HG02678 (cell line): ENCODE data around the gene TSNAXIP1.
A peak's percentile ranks its signal among the peaks of the same experiment; 100 is the strongest.

Experiments
- ATAC-seq: cut with Tn5 transposase; IDR thresholded peaks from one replicate; pipeline ENCODE4 v1.9.1; 2021; ENCODE audit warnings: mild to moderate bottlenecking, moderate library complexity; ENCODE audit not compliant: unreplicated experiment

The TSNAXIP1 gene

GRCh38 chr16:67806428-67807147 lies at the start of gene TSNAXIP1, which contains the start of gene RANBP10:
TSS of gene TSNAXIP1 (plus strand) at chr16:67806889. CDS start at chr16:67807150, 261 bp downstream.
TSS of gene RANBP10 (minus strand) at chr16:67806560. CDS start at chr16:67806536, 24 bp downstream.
- peak; percentile 88 for ATAC-seq

- no peak for ATAC-seq
These were observed 48.7 kb upstream of the TSNAXIP1 start for GRCh38 chr16:67758006-67758405.

- no peak for ATAC-seq
These were observed 47.7 kb upstream of the TSNAXIP1 start for GRCh38 chr16:67758966-67759365.

GRCh38 chr16:67760206-67760955 lies 46.3 kb upstream of the TSNAXIP1 start:
- no peak for ATAC-seq

GRCh38 chr16:67760956-67761230 lies 45.8 kb upstream of the TSNAXIP1 start:
- ATAC-seq: no peak

DNA sequence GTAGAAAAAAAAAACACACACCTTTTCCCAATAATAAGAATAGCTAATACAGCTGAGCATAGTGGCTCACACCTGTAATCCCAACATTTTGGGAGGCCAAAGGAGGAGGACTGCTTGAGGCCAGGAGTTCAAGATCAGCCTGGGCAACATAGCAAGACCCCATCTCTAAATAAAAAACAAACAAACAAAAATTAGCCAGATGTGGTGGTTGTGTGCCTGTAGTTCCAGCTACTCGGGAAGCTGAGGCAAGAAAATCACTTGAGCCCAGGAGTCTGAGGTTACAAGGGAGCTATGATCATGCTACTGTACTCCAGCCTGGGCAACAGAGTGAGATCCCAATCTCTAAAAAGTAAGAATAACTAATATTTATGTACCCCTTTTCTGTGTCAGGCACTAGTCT lies 44.8 kb upstream of the TSNAXIP1 start:
- no peak for ATAC-seq

DNA sequence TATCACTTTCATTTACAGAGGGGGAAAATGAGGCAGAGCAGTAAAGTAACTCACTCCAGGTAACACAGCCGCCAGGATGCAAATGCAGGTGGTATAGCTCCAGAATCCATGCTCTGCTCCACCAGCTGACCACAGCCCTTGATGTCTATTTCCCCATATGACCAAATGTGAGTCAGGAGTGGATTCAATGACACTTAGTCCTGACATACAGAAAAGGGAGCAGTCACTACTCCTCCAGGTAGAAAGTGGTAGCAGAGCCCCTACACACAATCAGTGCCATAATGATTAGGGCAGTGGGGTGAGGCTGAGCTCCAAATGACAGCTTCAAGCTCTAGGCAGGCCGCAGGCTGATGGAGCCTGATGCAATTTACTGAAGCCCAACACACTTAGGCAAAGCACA lies 44.3 kb upstream of the TSNAXIP1 start:
- no peak for ATAC-seq

DNA sequence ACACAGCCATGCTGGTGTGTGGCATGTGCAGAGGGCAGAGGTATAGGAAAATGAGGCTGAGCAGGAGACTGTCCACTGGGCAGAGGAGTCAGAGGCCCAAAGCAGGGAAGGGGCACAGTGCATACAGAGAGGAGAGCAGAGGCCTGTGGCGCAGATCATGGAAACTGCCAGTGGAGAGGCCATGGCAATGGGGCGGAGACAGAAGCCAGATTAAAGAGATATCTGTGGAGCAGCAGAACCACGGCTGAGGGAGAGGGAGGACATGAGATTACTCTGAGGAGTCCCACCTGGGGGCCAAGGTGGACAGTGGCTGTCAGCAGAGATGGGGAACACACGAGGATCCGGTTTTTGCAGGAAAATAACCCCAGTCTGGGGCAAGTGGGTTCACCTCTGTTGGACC lies 43.6 kb upstream of the TSNAXIP1 start:
- ATAC-seq: no peak

- no peak for ATAC-seq
These were observed 42.5 kb upstream of the TSNAXIP1 start for GRCh38 chr16:67764158-67764667.

- ATAC-seq: no peak
These were observed 40.4 kb upstream of the TSNAXIP1 start for GRCh38 chr16:67766291-67766690.

GRCh38 chr16:67767953-67768352 lies 38.7 kb upstream of the TSNAXIP1 start:
- ATAC-seq: no peak

- no peak for ATAC-seq
These were observed 36.2 kb upstream of the TSNAXIP1 start for GRCh38 chr16:67770346-67770991.

GRCh38 chr16:67773099-67773498 lies 33.6 kb upstream of the TSNAXIP1 start:
- no peak for ATAC-seq

DNA sequence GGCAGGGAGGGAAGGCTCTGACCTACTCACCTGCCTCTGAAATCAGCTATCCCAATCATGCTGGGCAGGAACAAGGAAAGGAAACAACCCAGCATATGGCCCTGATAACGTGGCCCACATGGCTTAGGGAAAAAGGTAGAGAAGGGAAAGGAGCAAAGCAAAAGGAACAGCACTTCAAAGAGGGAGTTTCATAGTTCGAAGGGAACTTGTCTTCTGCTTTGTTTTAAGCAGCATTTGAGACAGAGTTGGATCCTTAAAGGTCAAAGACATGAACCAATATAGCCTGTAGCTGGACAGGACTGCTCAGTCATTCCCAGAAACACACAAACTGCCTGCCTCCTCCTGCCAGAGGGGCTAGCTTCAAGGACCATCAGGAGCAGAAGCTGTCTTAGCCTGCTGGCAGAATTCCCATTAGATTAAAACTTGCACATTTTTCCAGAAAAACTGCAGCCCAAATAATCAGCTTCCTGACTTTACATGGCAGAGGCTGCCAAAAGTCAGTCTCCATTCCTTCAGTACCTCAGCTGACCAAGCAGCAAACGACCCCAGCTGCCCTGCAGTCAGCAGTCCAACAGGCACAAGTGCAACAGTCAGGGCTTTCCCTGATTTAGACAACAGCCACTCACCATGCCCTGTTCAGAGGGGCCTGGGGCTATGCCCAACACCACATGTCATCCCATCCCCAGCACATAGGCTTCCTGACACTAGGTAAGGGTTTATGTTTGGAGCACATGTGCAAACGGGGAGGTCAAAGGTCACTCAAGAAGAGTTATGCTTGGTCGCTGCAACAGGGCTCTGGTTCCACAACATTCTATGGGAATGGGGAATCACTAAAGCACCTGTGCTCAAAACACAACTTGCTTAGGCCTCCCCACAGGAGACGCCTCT lies 32.9 kb upstream of the TSNAXIP1 start:
- ATAC-seq: no peak

DNA sequence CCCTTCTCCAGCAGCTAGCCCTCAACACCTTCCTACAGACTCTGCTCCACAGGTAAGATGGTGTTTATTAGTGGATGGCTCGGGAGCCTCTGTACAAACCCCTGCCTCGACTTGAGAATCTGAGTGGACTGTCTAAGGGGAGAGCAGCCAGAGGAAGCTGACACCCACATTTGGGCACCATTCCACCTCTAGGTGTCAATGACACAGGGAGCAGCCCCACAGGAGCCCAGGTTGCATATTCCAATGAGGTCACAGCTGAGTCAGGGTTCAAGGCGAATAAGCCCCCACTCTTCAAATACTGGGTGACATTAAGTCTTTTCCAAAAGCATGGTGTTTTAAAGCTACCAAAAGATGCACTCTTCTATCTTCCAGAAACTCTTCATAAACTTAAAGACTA lies 32.2 kb upstream of the TSNAXIP1 start:
- ATAC-seq: no peak

DNA sequence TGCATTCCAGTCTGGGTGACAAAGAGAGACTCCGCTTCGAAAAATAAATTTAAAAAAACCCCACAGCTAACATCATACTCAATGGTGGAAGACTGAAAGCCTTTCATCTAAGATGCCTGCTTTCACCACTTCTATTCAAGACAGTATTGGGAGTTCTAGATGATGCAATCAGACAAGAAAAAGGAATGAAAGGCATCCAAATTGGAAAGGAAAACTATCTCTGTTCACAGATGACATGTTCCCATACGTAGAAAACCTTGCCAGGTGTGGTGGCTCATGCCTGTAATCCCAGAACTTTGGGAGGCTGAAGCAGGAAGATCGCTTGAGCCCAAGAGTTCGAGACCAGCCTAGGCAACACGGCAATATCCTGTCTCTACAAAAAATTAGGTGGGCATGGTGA lies 31.4 kb upstream of the TSNAXIP1 start:
- ATAC-seq: no peak

- no peak for ATAC-seq
These were observed 27.3 kb upstream of the TSNAXIP1 start for GRCh38 chr16:67779256-67780014.

- ATAC-seq: no peak
These were observed 25.7 kb upstream of the TSNAXIP1 start for GRCh38 chr16:67780847-67781564.

- no peak for ATAC-seq
These were observed 25.1 kb upstream of the TSNAXIP1 start for GRCh38 chr16:67781565-67781921.
